K562 (cell line): ENCODE results near the gene CABLES1. TPM values are rescaled to one million over a fixed set of nuclear protein-coding genes. Genes with fewer than 3 reads are reported as not detected.
A peak's percentile ranks its signal among the peaks of the same experiment; 100 is the strongest.

Source experiments
- ATAC-seq: fragments of 200-7000 bp; cut with Tn5 transposase; 3 replicates; pipeline ENCODE4 v1.9.1; 2020; ENCODE audit warnings: moderate library complexity
- BruUV-seq: library from RNA; stranded (reverse); fragments of 400-500 nt; replicated peaks from 2 replicates; lab custom pipeline; 2021; lab: Mats Ljungman, UMichigan
- CTCF ChIA-PET: fragments of 300-600 bp; formaldehyde crosslinking; extraction: SDS; loops from one replicate; lab custom pipeline; 2021; ENCODE audit warnings: low intra/inter-chr PET ratio; lab: Yijun Ruan, JAX
- POLR2A ChIA-PET: fragments of 300-600, 350-650 bp; sonication (Branson Sonifier 250); formaldehyde crosslinking; extraction: SDS; loops from one replicate; lab custom pipeline; 2021; ENCODE audit warnings: antibody characterized with exemption, inconsistent platforms; lab: Yijun Ruan, JAX
- DNase-seq, 4 experiments: peaks; one replicate each; pipeline versions ENCODE4 v3.0.0 to v3.0.0-alpha.2; 2011 to 2018; ENCODE audit warnings: low spot score in 3 of 4, mixed read lengths in 3 of 4; ENCODE audit errors: extremely low read depth in 1 of 4
- FAIRE-seq: peaks from 2 replicates; lab custom pipeline; 2011; peaks lifted over from hg19 to GRCh38; lab: Jason Lieb, UNC
- H2AFZ ChIP-seq: 2 replicates; pipeline ENCODE4 v1.6.0; 2011; ENCODE audit warnings: low read depth, low read length, control low read depth, inconsistent platforms
- H3K27ac ChIP-seq: fragments of 200-600 bp; 3 replicates; pipeline ENCODE4 v1.8.0; 2011; ENCODE audit warnings: low read depth, mild to moderate bottlenecking, control low read depth, inconsistent platforms, low read length, moderate library complexity, mixed read lengths; ENCODE audit errors: extremely low read depth
- H3K27me3 ChIP-seq, 2 experiments: fragments of 300-600 bp in 1 of 2; 2 replicates in 1 of 2; 3 replicates in 1 of 2; pipeline versions ENCODE4 v1.6.0 to v1.8.0; 2011; ENCODE audit warnings: inconsistent platforms in 2 of 2, low read length in 2 of 2, mild to moderate bottlenecking in 1 of 2, mixed read lengths in 1 of 2, moderate library complexity in 1 of 2; ENCODE audit not compliant: control insufficient read depth in 2 of 2, insufficient read depth in 2 of 2
- H3K36me3 ChIP-seq: fragments of 300-600 bp; 3 replicates; pipeline ENCODE4 v1.8.0; 2011; ENCODE audit warnings: mild to moderate bottlenecking, low read length, inconsistent platforms; ENCODE audit not compliant: control insufficient read depth, insufficient read depth
- H3K4me1 ChIP-seq, 2 experiments: fragments of 200-600 bp in 1 of 2; replicated peaks in 1 of 2; 2 replicates in 1 of 2; 3 replicates in 1 of 2; pipeline versions ENCODE4 v1.5.1 to v1.8.0; 2011; ENCODE audit warnings: inconsistent platforms in 2 of 2, low read length in 2 of 2, mild to moderate bottlenecking in 1 of 2, mixed read lengths in 1 of 2, moderate library complexity in 1 of 2; ENCODE audit not compliant: control insufficient read depth in 2 of 2, insufficient read depth in 2 of 2
- H3K4me2 ChIP-seq: 2 replicates; pipeline ENCODE4 v1.6.1; 2011; ENCODE audit warnings: low read length, control low read depth, inconsistent platforms, mixed read lengths; ENCODE audit not compliant: insufficient read depth
- H3K4me3 ChIP-seq: fragments of 200-600 bp; sonication (generic), shearing (Covaris generic); 2 replicates; pipeline ENCODE4 v1.5.1; 2016; ENCODE audit warnings: control low read depth, inconsistent platforms
- H3K79me2 ChIP-seq: fragments of 200-600 bp; 3 replicates; pipeline ENCODE4 v1.8.0; 2011; ENCODE audit warnings: low read length, inconsistent platforms; ENCODE audit not compliant: control insufficient read depth, insufficient read depth
- H3K9ac ChIP-seq, 2 experiments: 2 replicates each; pipeline versions ENCODE4 v1.6.0 to v1.6.1; 2011; ENCODE audit warnings: low read depth in 2 of 2, low read length in 2 of 2, control low read depth in 1 of 2, inconsistent platforms in 1 of 2, mild to moderate bottlenecking in 1 of 2, mixed read lengths in 1 of 2; ENCODE audit not compliant: insufficient read depth in 1 of 2
- H3K9me1 ChIP-seq: one replicate; pipeline ENCODE4 v1.6.0; 2011; ENCODE audit warnings: inconsistent platforms, mild to moderate bottlenecking, low read length, moderate library complexity; ENCODE audit not compliant: control insufficient read depth, insufficient read depth
- H3K9me3 ChIP-seq: replicated peaks from 2 replicates; pipeline ENCODE4 v1.5.1; 2011; ENCODE audit warnings: low read depth, low read length, inconsistent platforms; ENCODE audit not compliant: control insufficient read depth, insufficient read depth
- H4K20me1 ChIP-seq: replicated peaks from 2 replicates; pipeline ENCODE4 v1.6.1; 2011; ENCODE audit warnings: low read length, inconsistent platforms, mixed read lengths; ENCODE audit not compliant: control insufficient read depth, insufficient read depth
- ELF1 ChIP-seq: fragments of 200-800 bp; sonication (Bioruptor generic); IDR thresholded peaks from 2 replicates; pipeline ENCODE4 v1.6.1; 2016; ENCODE audit warnings: missing genetic modification characterization, missing compliant biosample characterization
- FIP1L1 ChIP-seq: fragments of 200-400 bp; formaldehyde crosslinking; IDR thresholded peaks from 2 replicates; pipeline ENCODE4 v1.6.1; 2018; ENCODE audit warnings: mild to moderate bottlenecking, low read depth, low read length; ENCODE audit not compliant: poor library complexity, severe bottlenecking
- NR4A1 ChIP-seq, 2 experiments: fragments of 250-450 bp in 1 of 2; fragments of 450-650 bp in 1 of 2; sonication (Bioruptor Pico) in 1 of 2; IDR thresholded peaks; 2 replicates each; pipeline versions ENCODE4 v1.4.0 to v1.6.1; 2016 to 2020; ENCODE audit warnings: mild to moderate bottlenecking in 2 of 2, missing compliant biosample characterization in 1 of 2, missing genetic modification characterization in 1 of 2, moderate library complexity in 1 of 2
- SIN3A ChIP-seq, 2 experiments: fragments of 150-350 bp in 1 of 2; IDR thresholded peaks; 2 replicates each; pipeline ENCODE4 v1.6.1; 2011 to 2016; ENCODE audit warnings: borderline replicate concordance in 2 of 2, low read depth in 2 of 2, low read length in 2 of 2, mild to moderate bottlenecking in 2 of 2, moderate library complexity in 2 of 2; ENCODE audit not compliant: control insufficient read depth in 1 of 2
- SMARCC2 ChIP-seq: fragments of 450-650 bp; IDR thresholded peaks from 2 replicates; pipeline ENCODE4 v1.6.1; 2017; ENCODE audit warnings: antibody characterized with exemption, moderate library complexity, mild to moderate bottlenecking, low read depth
- TCF7L2 ChIP-seq: fragments of 150-350 bp; IDR thresholded peaks from 2 replicates; pipeline ENCODE4 v1.6.1; 2016; ENCODE audit warnings: low read depth, mild to moderate bottlenecking, low read length, moderate library complexity
- ZEB2 ChIP-seq: fragments of 450-650 bp; IDR thresholded peaks from 2 replicates; pipeline ENCODE4 v1.6.1; 2016
- ZNF174 ChIP-seq: fragments of 250-450 bp; sonication (Bioruptor Pico); IDR thresholded peaks from 2 replicates; pipeline ENCODE4 v1.4.0; 2020; ENCODE audit warnings: mild to moderate bottlenecking
- ZNF507 ChIP-seq: conservative IDR thresholded peaks from 2 replicates; pipeline ENCODE4 v1.6.1; 2017; ENCODE audit warnings: missing genetic modification characterization, missing compliant biosample characterization
- ZSCAN32 ChIP-seq: fragments of 450-650 bp; formaldehyde crosslinking; IDR thresholded peaks from 2 replicates; pipeline ENCODE4 v1.4.0; 2020; ENCODE audit warnings: mild to moderate bottlenecking, moderate library complexity
- WGBS: fragments of 100-300 bp; shearing (Covaris generic); methylation state at CpG from one replicate; pipeline ENCODE4 v1.1.6; 2016; ENCODE audit warnings: low coverage, mixed read lengths; ENCODE audit not compliant: insufficient coverage; ENCODE audit errors: missing lambda C conversion rate; 5-methylcytosine and 5-hydroxymethylcytosine counted together
- in situ Hi-C: fragments of 300-500 bp; cut with MboI; formaldehyde crosslinking; loops from 4 replicates; pipeline ENCODE4 v1.15.0; 2018; ENCODE audit warnings: inconsistent platforms, mixed read lengths
- intact Hi-C: fragments of 100-400 bp; cut with micrococcal nuclease; formaldehyde crosslinking; loops from 2 replicates; pipeline ENCODE4 v1.14.2; 2022
- polyA plus RNA-seq, 8 experiments: library from polyadenylated mRNA; depleted of rRNA in 4 of 8; stranded (reverse) in 5 of 8; unstranded in 3 of 8; fragments of >200 nt; fragmentation: Nextera tagmentation in 2 of 8; fragmentation: Illumina TruSeq in 1 of 8; extraction: Ambion mirVana in 2 of 8; extraction: Trizol in 1 of 8; gene quantifications; 2 replicates each; pipeline versions ENCODE4 v1.2.1 to v1.2.3, GENCODE V29; 2011 to 2014; ENCODE audit warnings: inconsistent platforms in 1 of 8, missing spikeins in 1 of 8
- total RNA-seq, 7 experiments: library from RNA; depleted of rRNA in 6 of 7; stranded (reverse); fragments of >200 nt in 6 of 7; fragmentation: Illumina TruSeq in 2 of 7; extraction: Trizol in 2 of 7; gene quantifications; 2 replicates each; pipeline versions ENCODE4 v1.2.1 to v1.2.3, GENCODE V29; 2011 to 2021; ENCODE audit warnings: low replicate concordance in 1 of 7
- TF ChIP-seq, protein P1 (sequence below): fragments of 450-650 bp; IDR thresholded peaks from 2 replicates; pipeline ENCODE4 v1.6.1; 2017; ENCODE audit warnings: antibody characterized with exemption, mild to moderate bottlenecking
- TF ChIP-seq, protein P2 (sequence below): fragments of 250-450 bp; sonication (Bioruptor Pico); IDR thresholded peaks from 2 replicates; pipeline ENCODE4 v1.5.0; 2020; ENCODE audit warnings: mild to moderate bottlenecking, borderline replicate concordance

CABLES1 gene
- total and polyA plus RNA-seq, 9 of the 15 experiments (the other 6 are each of a cell fraction or from before 2014, with no cell fraction given) = 0.04 to 0.10 (median 0.06) TPM; not detected in 3

DNA sequence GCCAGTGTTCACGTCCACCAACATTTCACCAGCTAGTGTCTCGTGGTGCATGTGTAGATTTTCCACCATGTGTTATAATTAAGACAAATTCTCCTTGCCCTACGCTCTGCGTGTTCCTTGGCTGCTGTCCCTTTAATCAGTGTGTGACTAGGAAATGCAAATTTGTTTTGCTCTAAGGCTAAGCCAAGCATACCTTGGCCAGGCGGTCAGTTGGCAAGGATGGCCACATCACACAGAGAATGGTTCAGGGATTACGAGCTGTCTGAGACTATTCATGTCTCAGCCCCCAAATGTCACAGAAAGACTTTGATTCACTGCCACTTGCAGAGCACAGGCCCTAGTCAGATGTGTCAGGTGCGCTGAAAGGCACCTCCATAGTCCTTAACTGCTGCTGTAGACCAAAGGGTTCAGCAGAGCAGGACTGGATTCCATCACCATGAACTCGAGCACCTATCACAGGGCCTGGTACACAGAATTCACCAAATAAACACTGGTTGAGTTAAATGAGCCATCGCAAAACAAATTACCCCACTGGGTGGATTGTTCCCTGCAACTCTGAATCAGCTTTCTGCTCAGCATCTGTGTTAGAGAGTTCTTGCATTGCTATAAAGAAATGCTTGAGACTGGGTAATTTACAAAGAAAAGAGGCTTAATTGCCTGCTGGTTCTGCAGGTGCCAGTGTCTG, 128.4 kb downstream of the CABLES1 start:
- ChIA-PET POLR2A (interaction anchor here (0.7 kb wide), 1 partner anchor 177 kb away, joined by 3 read pairs; no protein-coding TSS in a partner anchor), CTCF (no interaction called here)
- intact Hi-C loops = no loop called here
- TF ChIP-seq, protein P1, sequence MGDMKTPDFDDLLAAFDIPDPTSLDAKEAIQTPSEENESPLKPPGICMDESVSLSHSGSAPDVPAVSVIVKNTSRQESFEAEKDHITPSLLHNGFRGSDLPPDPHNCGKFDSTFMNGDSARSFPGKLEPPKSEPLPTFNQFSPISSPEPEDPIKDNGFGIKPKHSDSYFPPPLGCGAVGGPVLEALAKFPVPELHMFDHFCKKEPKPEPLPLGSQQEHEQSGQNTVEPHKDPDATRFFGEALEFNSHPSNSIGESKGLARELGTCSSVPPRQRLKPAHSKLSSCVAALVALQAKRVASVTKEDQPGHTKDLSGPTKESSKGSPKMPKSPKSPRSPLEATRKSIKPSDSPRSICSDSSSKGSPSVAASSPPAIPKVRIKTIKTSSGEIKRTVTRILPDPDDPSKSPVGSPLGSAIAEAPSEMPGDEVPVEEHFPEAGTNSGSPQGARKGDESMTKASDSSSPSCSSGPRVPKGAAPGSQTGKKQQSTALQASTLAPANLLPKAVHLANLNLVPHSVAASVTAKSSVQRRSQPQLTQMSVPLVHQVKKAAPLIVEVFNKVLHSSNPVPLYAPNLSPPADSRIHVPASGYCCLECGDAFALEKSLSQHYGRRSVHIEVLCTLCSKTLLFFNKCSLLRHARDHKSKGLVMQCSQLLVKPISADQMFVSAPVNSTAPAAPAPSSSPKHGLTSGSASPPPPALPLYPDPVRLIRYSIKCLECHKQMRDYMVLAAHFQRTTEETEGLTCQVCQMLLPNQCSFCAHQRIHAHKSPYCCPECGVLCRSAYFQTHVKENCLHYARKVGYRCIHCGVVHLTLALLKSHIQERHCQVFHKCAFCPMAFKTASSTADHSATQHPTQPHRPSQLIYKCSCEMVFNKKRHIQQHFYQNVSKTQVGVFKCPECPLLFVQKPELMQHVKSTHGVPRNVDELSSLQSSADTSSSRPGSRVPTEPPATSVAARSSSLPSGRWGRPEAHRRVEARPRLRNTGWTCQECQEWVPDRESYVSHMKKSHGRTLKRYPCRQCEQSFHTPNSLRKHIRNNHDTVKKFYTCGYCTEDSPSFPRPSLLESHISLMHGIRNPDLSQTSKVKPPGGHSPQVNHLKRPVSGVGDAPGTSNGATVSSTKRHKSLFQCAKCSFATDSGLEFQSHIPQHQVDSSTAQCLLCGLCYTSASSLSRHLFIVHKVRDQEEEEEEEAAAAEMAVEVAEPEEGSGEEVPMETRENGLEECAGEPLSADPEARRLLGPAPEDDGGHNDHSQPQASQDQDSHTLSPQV = no peak
- TF ChIP-seq SMARCC2 = no peak
- no peak for TF ChIP-seq ZSCAN32
- no peak for TF ChIP-seq SIN3A (IDR thresholded peaks at IDR 0.05; ENCODE audit: borderline replicate concordance in 2 of 2, control insufficient read depth in 1 of 2, low read depth in 2 of 2, low read length in 2 of 2)
- TF ChIP-seq ELF1 (tag) = no peak
- no peak for TF ChIP-seq NR4A1 (CRISPR knock-in tag; IDR thresholded peaks at IDR 0.05)
- TF ChIP-seq NR4A1 (tag; IDR thresholded peaks at IDR 0.05) = no peak
- TF ChIP-seq, protein P2, sequence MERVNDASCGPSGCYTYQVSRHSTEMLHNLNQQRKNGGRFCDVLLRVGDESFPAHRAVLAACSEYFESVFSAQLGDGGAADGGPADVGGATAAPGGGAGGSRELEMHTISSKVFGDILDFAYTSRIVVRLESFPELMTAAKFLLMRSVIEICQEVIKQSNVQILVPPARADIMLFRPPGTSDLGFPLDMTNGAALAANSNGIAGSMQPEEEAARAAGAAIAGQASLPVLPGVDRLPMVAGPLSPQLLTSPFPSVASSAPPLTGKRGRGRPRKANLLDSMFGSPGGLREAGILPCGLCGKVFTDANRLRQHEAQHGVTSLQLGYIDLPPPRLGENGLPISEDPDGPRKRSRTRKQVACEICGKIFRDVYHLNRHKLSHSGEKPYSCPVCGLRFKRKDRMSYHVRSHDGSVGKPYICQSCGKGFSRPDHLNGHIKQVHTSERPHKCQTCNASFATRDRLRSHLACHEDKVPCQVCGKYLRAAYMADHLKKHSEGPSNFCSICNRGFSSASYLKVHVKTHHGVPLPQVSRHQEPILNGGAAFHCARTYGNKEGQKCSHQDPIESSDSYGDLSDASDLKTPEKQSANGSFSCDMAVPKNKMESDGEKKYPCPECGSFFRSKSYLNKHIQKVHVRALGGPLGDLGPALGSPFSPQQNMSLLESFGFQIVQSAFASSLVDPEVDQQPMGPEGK (CRISPR knock-in tag) = no peak
- no peak for TF ChIP-seq FIP1L1
- no peak for TF ChIP-seq ZEB2
- TF ChIP-seq ZNF174 (CRISPR knock-in tag) = no peak
- TF ChIP-seq TCF7L2 = no peak
- no peak for TF ChIP-seq ZNF507 (tag)

More for the DNA sequence above, 128.4 kb downstream of the CABLES1 start:
- no peaks in the 10 kb centered on the region; a peak in 1 of 5 replicates for H3K27me3 ChIP-seq
- H3K4me3 ChIP-seq = no peak overlapping the region
- H3K9me3 ChIP-seq = no peaks in the 10 kb centered on the region
- H3K9ac ChIP-seq = no peak overlapping the region
- peaks cover 12 to 23% of the 10 kb centered on the region in 2 experiments for H3K4me1 ChIP-seq
- no peaks in the 10 kb centered on the region for H3K79me2 ChIP-seq
- H3K9me1 ChIP-seq = no peaks in the 10 kb centered on the region
- no TSS peak for BruUV-seq
- H2AFZ ChIP-seq = no peak overlapping the region
- 43% methylated on average over 9 of the region's 9 CpGs for WGBS
- no peak for DNase-seq
- in situ Hi-C loops = no loop called here
- H3K27ac ChIP-seq = no peak overlapping the region
- no peak for ATAC-seq
- peak; percentile 23 for FAIRE-seq
- no peaks in the 10 kb centered on the region for H4K20me1 ChIP-seq
- no peaks in the 10 kb centered on the region for H3K36me3 ChIP-seq
- H3K4me2 ChIP-seq = no peak overlapping the region
